ENCODE measurements around the gene ARHGEF18.
"Not testable (repeated sequence)": the region's sequence is repeated elsewhere in the genome, so short reads cannot be mapped to it uniquely, and the experiment has no call there.

ARHGEF18 gene

GRCh38 chr19:7304200-7304599 lies 44.5 kb upstream of the ARHGEF18 start:
- no peaks in the 10 kb centered on the region for H3K36me3 ChIP-seq (ENCODE audit: control insufficient read depth, low read length)
- no peaks in the 10 kb centered on the region for H3K9me3 ChIP-seq (ENCODE audit: control insufficient read depth, insufficient read depth, low read length)
- no peaks in the 10 kb centered on the region for H3K27me3 ChIP-seq (ENCODE audit: control insufficient read depth, low read length)
- H3K79me2 ChIP-seq (ENCODE audit: control insufficient read depth, low read length), result no peaks in the 10 kb centered on the region
- no peaks in the 10 kb centered on the region for H4K20me1 ChIP-seq (ENCODE audit: control insufficient read depth, insufficient read depth, low read depth, low read length)
- H3K4me2 ChIP-seq (ENCODE audit: low read length), result no peak overlapping the region
- no peak overlapping the region for H3K27ac ChIP-seq (ENCODE audit: low read depth, low read length)
- no peak overlapping the region for H3K4me3 ChIP-seq (ENCODE audit: low read length)
- H3K9me2 ChIP-seq (replicated peaks; ENCODE audit: control insufficient read depth, low read length), result no peaks in the 10 kb centered on the region
- peaks cover 3% of the 10 kb centered on the region; the same call in 1 of the 2 replicates for H3K4me1 ChIP-seq (ENCODE audit: control insufficient read depth, low read length)
- H3F3A ChIP-seq (ENCODE audit: control insufficient read depth, insufficient read depth), result no peaks in the 10 kb centered on the region
- TF ChIP-seq EZH2phosphoT487 (IDR thresholded peaks at IDR 0.05; ENCODE audit: borderline replicate concordance, low read length), result no peak
- TF ChIP-seq, protein P1, sequence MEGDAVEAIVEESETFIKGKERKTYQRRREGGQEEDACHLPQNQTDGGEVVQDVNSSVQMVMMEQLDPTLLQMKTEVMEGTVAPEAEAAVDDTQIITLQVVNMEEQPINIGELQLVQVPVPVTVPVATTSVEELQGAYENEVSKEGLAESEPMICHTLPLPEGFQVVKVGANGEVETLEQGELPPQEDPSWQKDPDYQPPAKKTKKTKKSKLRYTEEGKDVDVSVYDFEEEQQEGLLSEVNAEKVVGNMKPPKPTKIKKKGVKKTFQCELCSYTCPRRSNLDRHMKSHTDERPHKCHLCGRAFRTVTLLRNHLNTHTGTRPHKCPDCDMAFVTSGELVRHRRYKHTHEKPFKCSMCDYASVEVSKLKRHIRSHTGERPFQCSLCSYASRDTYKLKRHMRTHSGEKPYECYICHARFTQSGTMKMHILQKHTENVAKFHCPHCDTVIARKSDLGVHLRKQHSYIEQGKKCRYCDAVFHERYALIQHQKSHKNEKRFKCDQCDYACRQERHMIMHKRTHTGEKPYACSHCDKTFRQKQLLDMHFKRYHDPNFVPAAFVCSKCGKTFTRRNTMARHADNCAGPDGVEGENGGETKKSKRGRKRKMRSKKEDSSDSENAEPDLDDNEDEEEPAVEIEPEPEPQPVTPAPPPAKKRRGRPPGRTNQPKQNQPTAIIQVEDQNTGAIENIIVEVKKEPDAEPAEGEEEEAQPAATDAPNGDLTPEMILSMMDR (IDR thresholded peaks at IDR 0.05; ENCODE audit: low read depth, low read length, poor library complexity, severe bottlenecking), result no peak

DNA sequence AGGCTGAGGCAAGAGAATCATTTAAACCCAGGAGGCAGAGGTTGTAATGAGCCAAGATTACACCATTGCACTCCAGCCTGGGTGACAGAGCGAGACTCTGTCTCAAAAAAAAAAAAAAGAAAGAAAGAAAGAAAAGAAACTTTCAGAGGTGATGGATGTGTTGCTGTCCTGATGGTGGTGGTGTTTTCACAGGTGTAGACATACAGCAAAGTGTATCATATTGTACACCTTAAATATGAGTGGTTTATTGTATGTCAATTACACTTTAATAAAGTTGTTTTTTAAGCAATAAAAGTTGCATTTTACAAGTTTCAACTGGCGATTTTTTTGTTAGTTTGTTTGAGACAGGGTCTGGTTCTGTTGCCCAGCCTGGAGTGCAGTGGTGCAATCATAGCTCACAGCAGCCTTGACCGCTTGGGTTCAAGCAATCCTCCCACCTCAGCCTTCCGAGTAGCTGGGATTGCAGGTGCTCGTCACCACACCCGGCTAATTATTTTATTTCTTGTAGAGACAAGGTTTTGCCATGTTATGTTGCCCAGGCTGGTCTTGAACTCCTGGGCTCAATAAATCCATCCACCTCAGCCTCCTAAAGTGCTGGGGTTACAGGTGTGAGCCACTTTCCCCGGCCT lies 41.0 kb upstream of the ARHGEF18 start:
- Histone ChIP-seq H3K4me3 (ENCODE audit: low read length) (no peak overlapping the region), H3K9me3 (ENCODE audit: control insufficient read depth, insufficient read depth, low read length) (no peaks in the 10 kb centered on the region), H3F3A (ENCODE audit: control insufficient read depth, insufficient read depth) (no peaks in the 10 kb centered on the region), H3K4me1 (ENCODE audit: control insufficient read depth, low read length) (peaks cover 3% of the 10 kb centered on the region; the same call in 1 of the 2 replicates), H3K27ac (ENCODE audit: low read depth, low read length) (no peak overlapping the region), H3K4me2 (ENCODE audit: low read length) (no peak overlapping the region), H3K36me3 (ENCODE audit: control insufficient read depth, low read length) (no peaks in the 10 kb centered on the region), H4K20me1 (ENCODE audit: control insufficient read depth, insufficient read depth, low read depth, low read length) (no peaks in the 10 kb centered on the region), H3K79me2 (ENCODE audit: control insufficient read depth, low read length) (no peaks in the 10 kb centered on the region), H3K9me2 (replicated peaks; ENCODE audit: control insufficient read depth, low read length) (no peaks in the 10 kb centered on the region), H3K27me3 (ENCODE audit: control insufficient read depth, low read length) (no peaks in the 10 kb centered on the region)
- TF ChIP-seq, protein P1 (IDR thresholded peaks at IDR 0.05; ENCODE audit: low read depth, low read length, poor library complexity, severe bottlenecking), result no peak
- no peak for TF ChIP-seq EZH2phosphoT487 (IDR thresholded peaks at IDR 0.05; ENCODE audit: borderline replicate concordance, low read length)

GRCh38 chr19:7308327-7308726 lies 40.4 kb upstream of the ARHGEF18 start:
- not testable (repeated sequence) for H3K9me2 ChIP-seq (replicated peaks; ENCODE audit: control insufficient read depth, low read length); H3K27ac ChIP-seq (ENCODE audit: low read depth, low read length)

DNA sequence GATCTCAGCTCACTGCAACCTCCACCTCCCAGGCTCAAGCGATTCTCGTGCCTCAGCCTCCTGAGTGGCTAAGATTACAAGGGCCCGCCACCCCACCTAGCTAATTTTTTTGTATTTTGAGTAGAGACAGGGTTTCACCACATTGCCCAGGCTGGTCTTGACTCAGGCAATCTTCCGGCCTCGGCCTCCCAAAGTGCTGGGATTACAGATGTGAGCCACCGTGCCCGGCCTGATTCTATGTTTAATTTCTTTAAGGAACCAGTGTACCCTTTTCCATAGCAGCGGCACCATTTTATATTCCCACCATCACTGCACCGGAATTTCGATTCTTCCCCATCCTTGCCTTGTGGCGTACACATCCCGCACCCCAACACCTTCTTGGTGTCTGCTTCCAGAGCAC lies 36.8 kb upstream of the ARHGEF18 start:
- Histone ChIP-seq H3K27ac (ENCODE audit: low read depth, low read length) (no peak overlapping the region), H3K4me2 (ENCODE audit: low read length) (no peak overlapping the region), H3K4me1 (ENCODE audit: control insufficient read depth, low read length) (no peaks in the 10 kb centered on the region), H3K9me3 (ENCODE audit: control insufficient read depth, insufficient read depth, low read length) (no peaks in the 10 kb centered on the region), H3K9me2 (replicated peaks; ENCODE audit: control insufficient read depth, low read length) (no peaks in the 10 kb centered on the region), H3K27me3 (ENCODE audit: control insufficient read depth, low read length) (no peaks in the 10 kb centered on the region), H3K36me3 (ENCODE audit: control insufficient read depth, low read length) (no peaks in the 10 kb centered on the region), H3F3A (ENCODE audit: control insufficient read depth, insufficient read depth) (no peaks in the 10 kb centered on the region), H4K20me1 (ENCODE audit: control insufficient read depth, insufficient read depth, low read depth, low read length) (no peaks in the 10 kb centered on the region), H3K4me3 (ENCODE audit: low read length) (no peak overlapping the region), H3K79me2 (ENCODE audit: control insufficient read depth, low read length) (no peaks in the 10 kb centered on the region)
- TF ChIP-seq, protein P1 (IDR thresholded peaks at IDR 0.05; ENCODE audit: low read depth, low read length, poor library complexity, severe bottlenecking), result no peak
- TF ChIP-seq EZH2phosphoT487 (IDR thresholded peaks at IDR 0.05; ENCODE audit: borderline replicate concordance, low read length), result no peak

More at GRCh38 chr19:7308327-7308726, 40.4 kb upstream of the ARHGEF18 start:
- H3K4me1 ChIP-seq (ENCODE audit: control insufficient read depth, low read length); H3K36me3 ChIP-seq (ENCODE audit: control insufficient read depth, low read length); H4K20me1 ChIP-seq (ENCODE audit: control insufficient read depth, insufficient read depth, low read depth, low read length); H3K4me2 ChIP-seq (ENCODE audit: low read length); H3K79me2 ChIP-seq (ENCODE audit: control insufficient read depth, low read length); H3K27me3 ChIP-seq (ENCODE audit: control insufficient read depth, low read length); H3F3A ChIP-seq (ENCODE audit: control insufficient read depth, insufficient read depth); H3K4me3 ChIP-seq (ENCODE audit: low read length); H3K9me3 ChIP-seq (ENCODE audit: control insufficient read depth, insufficient read depth, low read length): not testable (repeated sequence)
